NB4 (cell line): ENCODE measurements around the gene FLACC1.

Experiments
- MYC ChIP-seq: IDR thresholded peaks from 2 replicates; pipeline ENCODE4 v1.6.1; 2011; ENCODE audit warnings: low read depth, low read length
- POLR2A ChIP-seq: IDR thresholded peaks from 2 replicates; pipeline ENCODE4 v1.6.1; 2011; ENCODE audit warnings: mild to moderate bottlenecking; ENCODE audit not compliant: insufficient read length; ENCODE audit errors: extremely low read depth
- TF ChIP-seq, protein P1 (sequence below): IDR thresholded peaks from one replicate; pipeline ENCODE4 v1.5.1; 2012; ENCODE audit warnings: low read depth, low read length

GRCh38 chr2:201350879-201351278, 6.3 kb downstream of the FLACC1 start:
- TF ChIP-seq MYC, result no peak
- TF ChIP-seq, protein P1, sequence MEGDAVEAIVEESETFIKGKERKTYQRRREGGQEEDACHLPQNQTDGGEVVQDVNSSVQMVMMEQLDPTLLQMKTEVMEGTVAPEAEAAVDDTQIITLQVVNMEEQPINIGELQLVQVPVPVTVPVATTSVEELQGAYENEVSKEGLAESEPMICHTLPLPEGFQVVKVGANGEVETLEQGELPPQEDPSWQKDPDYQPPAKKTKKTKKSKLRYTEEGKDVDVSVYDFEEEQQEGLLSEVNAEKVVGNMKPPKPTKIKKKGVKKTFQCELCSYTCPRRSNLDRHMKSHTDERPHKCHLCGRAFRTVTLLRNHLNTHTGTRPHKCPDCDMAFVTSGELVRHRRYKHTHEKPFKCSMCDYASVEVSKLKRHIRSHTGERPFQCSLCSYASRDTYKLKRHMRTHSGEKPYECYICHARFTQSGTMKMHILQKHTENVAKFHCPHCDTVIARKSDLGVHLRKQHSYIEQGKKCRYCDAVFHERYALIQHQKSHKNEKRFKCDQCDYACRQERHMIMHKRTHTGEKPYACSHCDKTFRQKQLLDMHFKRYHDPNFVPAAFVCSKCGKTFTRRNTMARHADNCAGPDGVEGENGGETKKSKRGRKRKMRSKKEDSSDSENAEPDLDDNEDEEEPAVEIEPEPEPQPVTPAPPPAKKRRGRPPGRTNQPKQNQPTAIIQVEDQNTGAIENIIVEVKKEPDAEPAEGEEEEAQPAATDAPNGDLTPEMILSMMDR, result no peak
- TF ChIP-seq POLR2A, result no peak
